ENCODE data around the gene GRIN1. TPM values are rescaled to one million over a fixed set of nuclear protein-coding genes. Genes with fewer than 3 reads are reported as not detected.

GRIN1 gene
- polyA plus RNA-seq, 1 donor: 2.6 TPM

- Histone ChIP-seq H3K9me3 (ENCODE audit: control insufficient read depth, low read depth, low read length) (no peaks in the 10 kb centered on the region), H3K4me3 (ENCODE audit: low read length) (peak overlapping the region; percentile 67), H3K36me3 (ENCODE audit: control insufficient read depth, insufficient read depth, low read length) (peaks cover 3% of the 10 kb centered on the region), H3K27me3 (ENCODE audit: control insufficient read depth, insufficient read depth, low read length) (no peaks in the 10 kb centered on the region), H3K4me1 (ENCODE audit: control insufficient read depth, insufficient read depth, low read length) (peaks cover 63% of the 10 kb centered on the region), H3K27ac (ENCODE audit: low read length) (peak overlapping the region; percentile 83)
- WGBS (ENCODE audit: insufficient coverage, low lambda C conversion rate): no CpG with 5 or more reads among the region's 11 CpGs
- no peak for DNase-seq
Measured at GRCh38 chr9:137198902-137199283, 59.9 kb downstream of the GRIN1 start.

- peak in 1 of 2 donors; percentile 22 for DNase-seq
- H3K27ac ChIP-seq (ENCODE audit: low read length): peak overlapping the region; percentile 83
- H3K4me3 ChIP-seq (ENCODE audit: low read length): peak overlapping the region; percentile 67
- no CpG with 5 or more reads among the region's 51 CpGs for WGBS (ENCODE audit: insufficient coverage, low lambda C conversion rate)
- H3K27me3 ChIP-seq (ENCODE audit: control insufficient read depth, insufficient read depth, low read length): no peaks in the 10 kb centered on the region
- H3K36me3 ChIP-seq (ENCODE audit: control insufficient read depth, insufficient read depth, low read length): peaks cover 3% of the 10 kb centered on the region
- H3K9me3 ChIP-seq (ENCODE audit: control insufficient read depth, low read depth, low read length): no peaks in the 10 kb centered on the region
- H3K4me1 ChIP-seq (ENCODE audit: control insufficient read depth, insufficient read depth, low read length): peaks cover 67% of the 10 kb centered on the region
Measured at GRCh38 chr9:137199411-137200121, 60.6 kb downstream of the GRIN1 start.

GRCh38 chr9:137200311-137201204 lies 61.6 kb downstream of the GRIN1 start, which contains the start of gene TPRN:
Gene TPRN (minus strand): TSS chr9:137200741. CDS start chr9:137200711, 30 bp downstream.
- Histone ChIP-seq H3K27me3 (ENCODE audit: control insufficient read depth, insufficient read depth, low read length) (no peaks in the 10 kb centered on the region), H3K27ac (ENCODE audit: low read length) (peak within 1 kb of the TSS; percentile 83), H3K36me3 (ENCODE audit: control insufficient read depth, insufficient read depth, low read length) (peaks cover 3% of the 10 kb centered on the region), H3K9me3 (ENCODE audit: control insufficient read depth, low read depth, low read length) (no peaks in the 10 kb centered on the region), H3K4me3 (ENCODE audit: low read length) (peak within 1 kb of the TSS; percentile 76), H3K4me1 (ENCODE audit: control insufficient read depth, insufficient read depth, low read length) (peaks cover 60% of the 10 kb centered on the region)
- no CpG with 5 or more reads among the region's 118 CpGs for WGBS (ENCODE audit: insufficient coverage, low lambda C conversion rate)
- DNase-seq: peak; percentile 99 to 100

GRCh38 chr9:137201205-137201868 lies 62.4 kb downstream of the GRIN1 start:
- peak overlapping the region; percentile 82 for H3K27ac ChIP-seq (ENCODE audit: low read length)
- H3K27me3 ChIP-seq (ENCODE audit: control insufficient read depth, insufficient read depth, low read length): no peaks in the 10 kb centered on the region
- WGBS (ENCODE audit: insufficient coverage, low lambda C conversion rate): no CpG with 5 or more reads among the region's 23 CpGs
- peaks cover 3% of the 10 kb centered on the region for H3K36me3 ChIP-seq (ENCODE audit: control insufficient read depth, insufficient read depth, low read length)
- H3K4me1 ChIP-seq (ENCODE audit: control insufficient read depth, insufficient read depth, low read length): peaks cover 55% of the 10 kb centered on the region
- DNase-seq: no peak
- H3K4me3 ChIP-seq (ENCODE audit: low read length): peak overlapping the region; percentile 76
- H3K9me3 ChIP-seq (ENCODE audit: control insufficient read depth, low read depth, low read length): no peaks in the 10 kb centered on the region

- no CpG with 5 or more reads among the region's 8 CpGs for WGBS (ENCODE audit: insufficient coverage, low lambda C conversion rate)
- no peak overlapping the region for H3K27ac ChIP-seq (ENCODE audit: low read length)
- no peaks in the 10 kb centered on the region for H3K27me3 ChIP-seq (ENCODE audit: control insufficient read depth, insufficient read depth, low read length)
- peaks cover 42% of the 10 kb centered on the region for H3K4me1 ChIP-seq (ENCODE audit: control insufficient read depth, insufficient read depth, low read length)
- no peak for DNase-seq
- H3K36me3 ChIP-seq (ENCODE audit: control insufficient read depth, insufficient read depth, low read length): peaks cover 3% of the 10 kb centered on the region
- no peaks in the 10 kb centered on the region for H3K9me3 ChIP-seq (ENCODE audit: control insufficient read depth, low read depth, low read length)
- H3K4me3 ChIP-seq (ENCODE audit: low read length): no peak overlapping the region
Measured at GRCh38 chr9:137202966-137203365, 64.0 kb downstream of the GRIN1 start.

GRCh38 chr9:137204731-137205125 lies 65.8 kb downstream of the GRIN1 start:
- Histone ChIP-seq H3K27ac (ENCODE audit: low read length) (peak overlapping the region; percentile 48), H3K27me3 (ENCODE audit: control insufficient read depth, insufficient read depth, low read length) (no peaks in the 10 kb centered on the region), H3K36me3 (ENCODE audit: control insufficient read depth, insufficient read depth, low read length) (peaks cover 4% of the 10 kb centered on the region), H3K4me1 (ENCODE audit: control insufficient read depth, insufficient read depth, low read length) (peaks cover 27% of the 10 kb centered on the region), H3K4me3 (ENCODE audit: low read length) (peak overlapping the region; percentile 95), H3K9me3 (ENCODE audit: control insufficient read depth, low read depth, low read length) (no peaks in the 10 kb centered on the region)
- DNase-seq: no peak
- whole genome bisulfite sequencing (ENCODE audit: insufficient coverage, low lambda C conversion rate): 20% methylated on average over 1 of the region's 21 CpGs

- Histone ChIP-seq H3K27ac (ENCODE audit: low read length) (peak within 1 kb of the TSS; percentile 48), H3K9me3 (ENCODE audit: control insufficient read depth, low read depth, low read length) (no peaks in the 10 kb centered on the region), H3K4me1 (ENCODE audit: control insufficient read depth, insufficient read depth, low read length) (peaks cover 27% of the 10 kb centered on the region), H3K36me3 (ENCODE audit: control insufficient read depth, insufficient read depth, low read length) (peaks cover 6% of the 10 kb centered on the region), H3K4me3 (ENCODE audit: low read length) (peak within 1 kb of the TSS; percentile 95), H3K27me3 (ENCODE audit: control insufficient read depth, insufficient read depth, low read length) (no peaks in the 10 kb centered on the region)
- WGBS (ENCODE audit: insufficient coverage, low lambda C conversion rate): 0% methylated on average over 1 of the region's 98 CpGs
- peak; percentile 81 to 86 for DNase-seq
Measured at GRCh38 chr9:137205126-137206069, 66.4 kb downstream of the GRIN1 start, which contains the start of the genes NDOR1 and TMEM203. Gene NDOR1 (plus strand): TSS chr9:137205700. CDS start chr9:137205778, 78 bp downstream. Gene TMEM203 (minus strand): TSS chr9:137205648. CDS start chr9:137205414, 234 bp downstream.

- peaks cover 6% of the 10 kb centered on the region for H3K36me3 ChIP-seq (ENCODE audit: control insufficient read depth, insufficient read depth, low read length)
- H3K27ac ChIP-seq (ENCODE audit: low read length): no peak overlapping the region
- H3K4me1 ChIP-seq (ENCODE audit: control insufficient read depth, insufficient read depth, low read length): peaks cover 21% of the 10 kb centered on the region
- no peaks in the 10 kb centered on the region for H3K9me3 ChIP-seq (ENCODE audit: control insufficient read depth, low read depth, low read length)
- WGBS (ENCODE audit: insufficient coverage, low lambda C conversion rate): 93% methylated on average over 3 of the region's 7 CpGs
- H3K27me3 ChIP-seq (ENCODE audit: control insufficient read depth, insufficient read depth, low read length): no peaks in the 10 kb centered on the region
- no peak for DNase-seq
- H3K4me3 ChIP-seq (ENCODE audit: low read length): peak overlapping the region; percentile 95
Measured at GRCh38 chr9:137206602-137207001, 67.6 kb downstream of the GRIN1 start.

GRCh38 chr9:137211532-137211931 lies 72.6 kb downstream of the GRIN1 start:
- no peak for DNase-seq
- H3K4me3 ChIP-seq (ENCODE audit: low read length): no peak overlapping the region
- H3K27me3 ChIP-seq (ENCODE audit: control insufficient read depth, insufficient read depth, low read length): no peaks in the 10 kb centered on the region
- no peak overlapping the region for H3K27ac ChIP-seq (ENCODE audit: low read length)
- H3K9me3 ChIP-seq (ENCODE audit: control insufficient read depth, low read depth, low read length): no peaks in the 10 kb centered on the region
- 90% methylated on average over 2 of the region's 13 CpGs for WGBS (ENCODE audit: insufficient coverage, low lambda C conversion rate)
- peaks cover 17% of the 10 kb centered on the region for H3K36me3 ChIP-seq (ENCODE audit: control insufficient read depth, insufficient read depth, low read length)
- H3K4me1 ChIP-seq (ENCODE audit: control insufficient read depth, insufficient read depth, low read length): peaks cover 1% of the 10 kb centered on the region
